Glomerular endothelial cell (primary cell): ENCODE measurements around the gene XAB2. TPM values are rescaled to one million over a fixed set of nuclear protein-coding genes. Genes with fewer than 3 reads are reported as not detected.
"Not testable (repeated sequence)": the region's sequence is repeated elsewhere in the genome, so short reads cannot be mapped to it uniquely, and the experiment has no call there.

ENCODE experiments used
- DNase-seq: peaks from one replicate; pipeline ENCODE4 v3.0.0-alpha.2; 2011; ENCODE audit warnings: low read depth, low spot score; ENCODE audit errors: extremely low read depth
- total RNA-seq: library from RNA; depleted of rRNA; stranded (reverse); fragments of >200 nt; gene quantifications from 2 replicates; pipeline ENCODE4 v1.2.3, GENCODE V29; 2015

Gene XAB2
- total RNA-seq, 1 donor from 2014 or later: 46.3 TPM

DNA sequence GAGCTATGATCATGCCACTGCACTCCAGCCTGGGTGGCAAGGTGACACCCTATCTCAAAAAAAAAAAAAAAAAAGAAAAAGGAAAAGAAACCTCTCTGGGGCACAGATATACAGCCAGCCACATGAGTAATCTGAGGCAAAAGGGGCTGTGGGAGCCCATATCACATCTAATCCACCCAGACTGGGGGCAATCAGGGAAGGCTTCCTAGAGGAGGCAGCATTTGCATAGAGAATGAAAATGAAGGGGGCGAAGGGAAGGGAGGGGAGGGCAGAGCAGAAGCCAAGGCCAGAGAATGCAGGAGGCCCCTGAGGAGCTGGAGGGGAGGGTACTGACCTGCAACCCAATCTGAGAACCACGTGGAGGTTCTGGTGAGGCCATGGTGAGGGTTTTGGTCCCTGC lies 20.8 kb upstream of the XAB2 start:
- DNase-seq: no peak

DNA sequence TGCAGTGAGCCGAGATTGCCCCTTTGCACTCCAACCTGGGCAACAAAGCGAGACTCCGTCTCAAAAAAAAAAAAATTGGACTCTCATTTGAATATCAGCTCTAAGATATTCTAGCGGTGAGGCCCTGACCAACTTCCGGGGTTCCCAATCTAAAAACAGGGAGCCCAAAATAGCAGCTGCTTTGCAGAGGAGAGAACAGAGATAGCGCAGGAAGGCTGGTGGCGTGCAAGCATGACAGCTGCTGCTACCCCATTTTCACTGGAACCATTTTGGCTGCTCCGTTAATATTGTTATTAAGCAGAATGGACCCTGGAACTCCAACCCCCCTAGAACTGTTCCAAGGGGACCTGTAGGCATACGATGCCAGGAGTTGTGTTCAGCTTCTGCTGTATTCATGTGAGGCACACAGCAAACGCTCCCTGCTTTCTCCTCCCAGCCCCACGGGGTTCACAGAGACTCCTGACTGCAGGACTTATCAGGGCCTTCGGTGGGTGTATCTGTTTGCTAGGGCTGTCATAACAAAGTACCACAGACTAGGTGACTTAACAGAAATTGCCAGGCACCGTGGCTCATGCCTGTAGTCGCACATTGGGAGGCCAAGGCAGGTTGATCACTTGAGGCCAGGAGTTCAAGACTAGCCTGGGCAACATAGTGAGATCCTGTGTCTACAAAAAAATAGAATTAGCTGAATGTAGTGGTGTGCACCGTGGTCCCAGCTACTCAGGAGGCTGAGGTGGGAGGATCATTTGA lies 19.1 kb upstream of the XAB2 start:
- no peak for DNase-seq

DNA sequence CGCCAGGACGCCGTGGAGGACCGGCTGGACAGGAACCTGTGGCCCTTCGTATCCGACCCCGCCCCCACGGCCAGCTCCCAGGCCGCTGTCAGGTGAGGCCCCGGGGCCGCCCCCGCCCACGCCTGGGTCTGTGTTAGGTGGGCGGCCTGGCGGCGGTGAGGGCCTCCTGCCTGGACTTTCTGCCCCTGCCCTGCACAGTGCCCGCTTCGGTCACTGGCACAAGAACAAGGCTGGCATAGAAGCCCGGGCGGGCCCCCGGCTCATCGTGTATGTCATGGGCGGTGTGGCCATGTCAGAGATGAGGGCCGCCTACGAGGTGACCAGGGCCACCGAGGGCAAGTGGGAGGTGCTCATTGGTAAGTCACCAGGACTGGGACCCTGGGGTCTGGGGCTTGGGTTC lies 17.8 kb upstream of the XAB2 start:
- DNase-seq: no peak

DNA sequence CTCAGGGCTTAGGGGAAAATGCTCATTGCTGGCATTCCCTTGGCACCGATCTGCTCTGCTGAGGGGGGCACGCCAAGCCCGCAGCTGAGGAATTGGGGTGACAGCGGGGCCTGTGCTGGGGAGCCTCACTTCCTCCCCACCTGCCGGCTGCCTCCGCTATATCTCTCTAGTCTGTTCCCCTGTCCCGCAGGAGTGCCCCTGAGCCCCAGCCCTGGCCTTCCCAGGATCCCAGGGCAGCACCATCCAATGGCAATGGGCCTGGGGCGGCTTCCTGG lies 17.0 kb upstream of the XAB2 start:
- no peak for DNase-seq

DNA sequence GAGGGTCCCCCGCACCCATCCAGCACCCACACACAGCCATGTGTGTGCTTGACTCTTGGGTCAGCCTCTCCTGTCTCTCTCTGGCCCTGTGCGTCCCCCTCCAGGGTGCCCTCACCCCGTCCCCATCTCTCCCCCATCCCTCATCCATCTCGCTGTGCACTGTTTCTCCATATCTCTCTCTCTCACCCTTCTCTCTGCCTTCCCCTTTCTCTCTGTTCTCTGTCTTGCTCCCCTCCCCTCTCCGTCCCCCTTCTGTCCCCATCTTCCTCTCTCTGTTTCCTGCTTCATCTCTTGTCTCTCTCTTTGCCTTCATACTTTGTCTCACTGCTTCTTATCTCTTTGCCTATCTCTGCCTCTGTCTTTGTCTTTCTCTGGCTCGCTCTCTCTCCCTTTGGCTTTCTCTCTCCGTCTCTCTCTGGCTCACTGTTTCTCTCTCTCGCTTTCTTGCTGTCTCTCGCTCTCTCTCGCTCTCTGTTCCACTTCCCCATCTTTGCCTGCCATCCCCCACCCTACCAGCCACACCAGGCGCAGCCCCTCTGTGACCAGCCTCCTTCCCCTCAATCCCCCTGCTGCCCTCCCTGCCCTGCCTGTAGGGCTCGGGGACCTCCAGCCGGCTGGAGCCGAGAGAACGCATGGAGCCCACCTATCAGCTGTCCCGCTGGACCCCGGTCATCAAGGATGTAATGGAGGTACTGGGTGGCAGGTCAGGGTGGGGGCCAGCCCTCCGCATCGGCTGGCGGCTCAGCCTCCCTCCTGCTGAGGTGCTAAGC lies 16.5 kb upstream of the XAB2 start:
- DNase-seq: no peak

DNA sequence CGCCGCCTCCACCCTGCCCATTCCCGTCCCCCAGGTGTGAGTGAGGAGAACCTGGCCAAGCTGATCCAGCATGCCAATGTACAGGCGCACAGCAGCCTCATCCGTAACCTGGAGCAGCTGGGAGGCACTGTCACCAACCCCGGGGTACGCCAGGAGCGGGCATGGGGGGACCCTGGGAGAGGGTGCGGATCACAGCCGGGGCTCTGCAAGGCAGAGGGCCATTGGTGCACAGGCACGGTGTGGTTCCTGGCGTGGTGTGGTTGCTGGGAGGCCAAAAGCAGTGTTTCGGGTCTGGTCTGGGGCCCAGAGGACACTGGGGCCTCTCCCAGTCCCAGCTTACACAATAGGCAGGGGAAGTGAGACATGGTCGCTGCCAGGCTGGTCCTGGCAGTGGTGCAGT lies 15.8 kb upstream of the XAB2 start:
- no peak for DNase-seq

DNA sequence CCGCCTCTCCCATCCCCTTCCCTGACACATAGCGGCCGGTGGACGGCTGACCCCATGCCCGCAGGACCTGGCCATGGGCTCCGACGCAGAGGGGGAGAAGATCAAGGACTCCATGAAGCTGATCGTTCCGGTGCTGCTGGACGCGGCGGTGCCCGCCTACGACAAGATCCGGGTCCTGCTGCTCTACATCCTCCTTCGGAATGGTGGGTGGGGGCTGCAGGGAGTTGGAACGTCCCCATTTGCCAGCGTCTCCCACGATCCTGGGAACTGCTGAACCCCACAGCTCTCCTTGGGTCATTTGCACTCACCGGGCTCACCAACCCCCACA lies 15.2 kb upstream of the XAB2 start:
- DNase-seq: no peak

DNA sequence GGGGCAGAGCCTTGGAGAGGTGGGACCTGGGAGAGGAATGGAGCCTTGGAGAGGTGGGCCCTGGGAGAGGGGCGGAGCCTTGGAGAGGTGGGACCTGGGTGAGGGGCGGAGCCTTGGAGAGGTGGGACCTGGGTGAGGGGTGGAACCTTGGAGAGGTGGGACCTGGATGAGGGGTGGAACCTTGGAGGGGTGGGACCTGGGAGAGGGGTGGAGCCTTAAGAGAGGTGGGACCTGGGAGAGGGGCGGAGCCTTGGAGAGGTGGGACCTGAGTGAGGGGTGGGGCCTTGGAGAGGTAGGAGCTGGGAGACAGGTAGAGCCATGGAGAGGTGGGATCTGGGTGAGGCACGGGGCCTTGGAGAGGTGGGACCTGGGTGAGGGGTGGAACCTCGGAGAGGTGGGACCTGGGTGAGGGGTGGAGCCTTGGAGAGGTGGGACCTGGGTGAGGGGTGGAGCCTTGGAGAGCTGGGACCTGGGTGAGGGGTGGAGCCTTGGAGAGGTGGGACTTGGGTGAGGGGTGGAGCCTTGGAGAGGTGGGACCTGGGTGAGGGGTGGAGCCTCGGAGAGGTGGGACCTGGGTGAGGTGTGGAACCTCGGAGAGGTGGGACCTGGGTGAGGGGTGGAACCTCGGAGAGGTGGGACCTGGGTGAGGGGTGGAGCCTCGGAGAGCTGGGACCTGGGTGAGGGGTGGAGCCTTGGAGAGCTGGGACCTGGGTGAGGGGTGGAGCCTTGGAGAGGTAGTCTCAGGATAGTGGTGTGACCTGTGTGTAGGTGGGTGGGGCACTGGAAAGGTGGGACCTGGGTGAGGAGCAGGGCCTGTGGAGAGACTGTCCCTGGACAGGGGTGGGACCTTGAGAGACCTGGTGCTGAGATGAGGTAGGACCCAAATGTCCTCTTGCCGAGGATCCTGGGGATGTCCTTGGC lies 14.5 kb upstream of the XAB2 start:
- DNase-seq: not testable (repeated sequence)

DNA sequence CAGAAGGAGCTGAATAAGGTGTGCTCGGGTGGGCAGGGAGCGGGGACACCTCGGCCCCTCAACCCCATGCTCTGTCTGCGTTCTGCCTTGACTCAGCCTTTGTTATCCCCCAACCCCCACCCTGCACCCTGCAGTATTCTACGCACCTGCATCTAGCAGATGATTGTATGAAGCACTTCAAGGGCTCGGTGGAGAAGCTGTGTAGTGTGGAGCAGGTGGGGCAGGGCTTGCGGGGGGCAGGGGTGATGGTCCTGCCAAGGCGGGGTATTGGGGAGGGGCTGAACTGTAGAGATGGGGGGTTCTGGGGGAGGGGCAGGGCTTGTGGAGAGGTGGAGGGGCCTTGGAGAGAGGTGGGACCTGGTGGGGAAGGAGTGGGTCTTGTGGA lies 13.7 kb upstream of the XAB2 start:
- no peak for DNase-seq

DNA sequence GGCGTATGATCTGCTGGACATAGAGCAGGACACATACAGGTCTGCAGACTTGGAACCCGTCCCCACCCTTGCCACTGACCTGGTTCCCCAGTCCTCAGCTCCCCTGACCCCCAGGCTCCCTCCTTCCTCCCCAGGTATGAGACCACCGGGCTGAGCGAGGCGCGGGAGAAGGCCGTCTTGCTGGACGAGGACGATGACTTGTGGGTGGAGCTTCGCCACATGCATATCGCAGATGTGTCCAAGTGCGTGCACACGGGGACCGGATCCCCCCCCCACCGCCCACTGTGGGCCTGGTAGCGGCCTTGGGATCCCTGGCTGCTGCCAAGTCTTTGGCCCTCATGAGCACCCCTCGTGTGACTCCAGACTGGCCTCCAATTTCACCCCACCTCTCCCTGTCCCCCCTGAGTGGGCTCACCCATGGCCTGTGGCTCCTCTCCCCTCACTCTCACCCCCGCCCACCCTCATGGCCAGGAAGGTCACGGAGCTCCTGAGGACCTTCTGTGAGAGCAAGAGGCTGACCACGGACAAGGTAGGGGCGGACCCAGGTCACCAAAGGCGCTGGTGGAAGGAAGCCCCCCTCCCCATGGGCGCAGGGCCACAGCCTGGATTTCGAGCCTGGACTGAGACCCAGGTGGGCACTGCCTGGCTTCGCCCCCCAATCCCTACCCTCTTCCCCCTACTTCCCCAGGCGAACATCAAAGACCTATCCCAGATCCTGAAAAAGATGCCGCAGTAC lies 13.1 kb upstream of the XAB2 start:
- DNase-seq: no peak

DNA sequence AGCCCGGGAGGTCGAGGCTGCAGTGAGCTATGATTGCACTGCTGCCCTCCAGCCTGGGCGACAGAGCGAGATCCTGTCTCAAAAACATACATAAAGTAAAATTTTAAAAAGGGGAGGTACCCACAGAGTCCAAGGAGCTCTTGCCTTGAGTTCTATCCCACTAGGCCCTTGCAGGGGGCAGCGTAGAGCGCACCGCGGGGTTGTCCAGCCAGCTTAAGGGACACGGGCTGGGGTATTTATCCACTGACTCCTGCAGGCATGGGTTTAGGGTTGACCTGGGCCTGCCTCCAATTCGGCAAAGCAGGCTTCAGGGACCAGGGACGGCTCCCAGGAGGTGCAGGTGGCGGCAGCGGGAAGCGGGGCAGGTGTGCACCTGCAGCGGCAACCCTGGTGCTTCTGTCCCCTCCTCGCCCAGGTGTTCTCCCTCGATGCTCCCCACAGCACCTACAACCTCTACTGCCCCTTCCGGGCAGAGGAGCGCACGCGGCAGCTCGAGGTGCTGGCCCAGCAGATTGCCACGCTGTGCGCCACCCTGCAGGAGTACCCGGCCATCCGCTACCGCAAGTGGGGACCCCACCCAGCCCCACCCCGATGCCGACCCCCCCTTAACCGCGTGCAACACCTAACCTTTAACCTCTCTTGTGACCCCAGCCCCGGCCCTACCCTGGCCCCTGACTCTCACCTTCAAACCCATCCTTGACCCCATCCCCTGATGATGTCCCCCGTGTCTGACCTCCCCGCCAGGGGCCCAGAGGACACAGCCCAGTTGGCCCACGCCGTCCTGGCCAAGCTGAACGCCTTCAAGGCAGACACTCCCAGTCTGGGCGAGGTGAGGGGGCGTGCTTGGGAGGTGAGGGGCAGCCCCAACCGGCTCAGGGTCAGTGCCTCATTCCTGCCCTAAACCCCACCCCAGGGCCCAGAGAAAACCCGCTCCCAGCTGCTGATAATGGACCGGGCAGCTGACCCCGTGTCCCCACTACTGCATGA lies 12.2 kb upstream of the XAB2 start:
- DNase-seq: no peak

DNA sequence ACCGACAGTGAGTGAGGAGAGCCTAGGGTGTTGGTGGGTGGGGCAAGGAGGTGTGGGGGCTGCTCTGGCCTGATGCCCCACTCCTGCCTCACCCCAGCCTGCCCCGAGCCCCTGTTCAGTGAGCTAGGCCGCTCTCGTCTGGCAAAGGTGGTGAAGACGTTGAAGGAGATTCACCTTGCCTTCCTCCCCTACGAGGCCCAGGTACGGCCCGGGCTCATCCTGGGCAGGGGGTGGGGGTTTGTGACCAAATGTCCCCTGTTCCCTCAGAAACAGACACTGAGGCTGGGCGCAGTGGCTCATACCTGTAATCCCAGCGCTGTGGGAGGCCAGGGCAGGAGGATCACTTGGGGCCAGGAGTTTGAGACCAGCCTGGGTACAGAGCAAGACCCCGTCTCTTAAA lies 11.5 kb upstream of the XAB2 start:
- no peak for DNase-seq

DNA sequence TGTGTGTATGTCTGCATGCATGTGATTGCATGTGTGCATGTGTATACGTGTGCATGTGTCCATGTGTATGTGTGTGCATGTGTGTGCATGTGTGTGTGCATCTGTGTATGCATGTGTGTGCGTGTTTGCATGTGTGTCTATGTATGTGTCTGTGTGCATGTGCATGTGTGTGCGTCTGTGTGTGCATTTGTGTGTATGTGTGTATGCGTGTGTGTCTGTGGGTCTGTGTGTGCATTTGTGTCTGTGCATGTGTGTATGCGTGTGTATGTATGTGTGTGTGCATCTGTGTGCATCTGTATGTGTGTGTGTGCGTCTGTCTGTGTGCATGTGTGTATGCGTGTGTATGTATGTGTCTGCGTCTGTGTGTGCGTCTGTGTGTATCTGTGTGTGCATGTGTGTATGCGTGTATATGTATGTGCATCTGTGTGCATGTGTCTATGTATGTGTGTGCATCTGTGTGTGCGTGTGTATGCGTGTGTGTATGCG lies 10.6 kb upstream of the XAB2 start:
- DNase-seq: no peak

DNA sequence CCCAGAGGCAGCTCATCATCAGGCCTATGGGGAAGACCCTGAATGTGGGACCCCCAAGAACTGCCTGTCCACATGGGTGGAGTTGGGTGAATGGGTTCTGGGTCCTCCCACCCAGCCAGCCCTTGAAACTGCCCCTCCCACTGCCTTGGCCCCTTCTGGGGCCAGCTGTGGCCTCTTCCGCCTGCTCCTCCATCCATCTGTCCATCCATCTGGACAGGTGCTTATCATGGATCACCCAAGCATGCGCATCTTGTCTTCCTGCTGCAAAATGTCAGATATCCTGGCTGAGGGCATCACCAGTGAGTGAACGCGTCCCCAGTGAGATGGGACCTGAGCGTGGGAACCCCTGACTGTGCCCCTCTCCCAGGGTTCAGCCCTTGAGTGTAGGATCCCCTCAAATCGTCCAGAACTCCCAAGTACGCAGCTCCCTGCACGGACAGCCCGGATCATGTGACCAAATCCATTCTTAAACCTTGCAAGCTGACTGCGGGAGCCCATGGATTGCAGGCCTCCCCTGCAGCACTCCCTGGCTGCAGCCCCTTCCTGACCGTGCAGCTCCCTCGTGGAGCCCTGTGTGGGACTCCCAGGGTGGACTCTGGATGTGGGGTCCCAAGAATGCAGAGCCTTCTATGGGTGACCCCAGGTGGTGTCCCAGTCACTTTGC lies 9.6 kb upstream of the XAB2 start:
- DNase-seq: no peak

DNA sequence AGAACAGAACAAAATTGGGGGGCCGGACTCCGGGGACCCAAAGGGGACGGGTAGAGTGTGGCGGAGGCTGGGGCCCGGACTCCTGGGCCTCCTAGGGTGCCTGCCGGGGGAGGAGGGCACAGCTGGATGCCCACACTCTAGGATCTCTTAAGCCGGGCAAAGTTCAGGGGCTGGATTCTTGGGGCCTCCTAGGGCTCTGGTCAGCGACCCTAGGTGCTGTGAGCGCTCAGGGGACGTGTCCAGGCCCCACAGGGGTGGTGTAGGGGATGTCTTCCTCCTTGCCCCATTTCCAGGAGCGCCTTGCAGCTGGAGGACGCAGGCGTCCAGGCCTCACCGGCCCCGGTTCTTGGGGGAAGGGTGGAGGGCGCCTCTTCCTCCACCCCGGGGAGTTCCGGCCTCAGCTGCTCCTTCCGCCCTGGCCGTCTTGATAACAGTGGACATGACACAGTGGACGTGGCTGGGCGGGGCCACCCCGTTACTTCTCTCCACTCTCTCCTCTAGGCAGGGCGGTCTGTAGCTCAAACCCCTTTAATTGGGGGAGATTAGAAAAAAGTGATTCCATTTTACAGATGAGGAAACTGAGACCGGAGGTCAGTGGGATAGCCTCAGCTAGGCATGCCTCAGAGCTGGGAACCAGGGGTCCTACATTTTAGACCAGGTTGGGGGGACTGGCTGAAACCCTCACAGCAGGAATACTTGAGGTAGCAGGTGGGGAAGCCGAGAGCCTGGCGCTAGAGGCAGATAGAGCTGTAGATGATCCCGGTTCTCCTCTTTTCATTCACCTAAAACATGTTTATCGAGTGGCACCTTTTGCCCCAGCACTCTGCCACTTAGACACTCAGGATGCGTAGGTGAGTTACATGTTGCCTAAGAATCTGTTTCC lies 8.3 kb upstream of the XAB2 start:
- no peak for DNase-seq

DNA sequence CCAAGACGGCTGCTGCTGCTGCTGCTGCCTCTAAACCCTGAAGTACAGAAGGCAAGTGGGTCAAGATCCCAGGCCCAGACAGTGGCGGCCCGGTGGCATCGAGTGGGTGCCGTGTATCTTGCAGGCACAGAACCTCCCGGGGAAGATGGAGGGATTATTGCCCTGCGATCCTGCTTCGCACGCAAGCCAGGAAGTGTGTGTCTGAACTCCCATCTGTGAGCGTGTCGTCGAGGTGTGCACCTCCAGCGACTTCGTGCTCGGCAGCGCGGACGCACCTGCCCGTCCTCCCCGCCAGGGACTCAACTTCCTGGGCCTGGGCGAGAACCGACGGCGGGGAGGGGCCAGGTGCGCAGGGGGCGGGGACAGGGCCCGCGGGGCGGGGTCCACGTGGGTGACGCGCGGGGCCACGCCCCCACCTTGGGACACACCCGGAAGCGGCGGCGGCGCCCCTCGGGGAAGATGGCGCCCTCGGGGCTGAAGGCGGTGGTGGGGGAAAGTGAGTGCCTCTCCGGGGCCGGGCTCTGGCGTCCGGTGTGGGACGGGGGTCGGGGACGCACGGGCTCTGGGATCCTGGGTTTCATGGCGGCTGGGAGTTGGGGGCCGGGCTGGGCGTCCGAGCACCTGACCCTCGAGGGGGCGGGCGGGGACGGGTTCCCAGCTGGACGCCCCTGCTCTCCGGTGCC lies 7.5 kb upstream of the XAB2 start, which contains the start of gene STXBP2:
TSS of gene STXBP2 (plus strand) at position 420 of the 683 bp plus-strand sequence. CDS start at position 460, 40 bp downstream.
- no peak for DNase-seq

DNA sequence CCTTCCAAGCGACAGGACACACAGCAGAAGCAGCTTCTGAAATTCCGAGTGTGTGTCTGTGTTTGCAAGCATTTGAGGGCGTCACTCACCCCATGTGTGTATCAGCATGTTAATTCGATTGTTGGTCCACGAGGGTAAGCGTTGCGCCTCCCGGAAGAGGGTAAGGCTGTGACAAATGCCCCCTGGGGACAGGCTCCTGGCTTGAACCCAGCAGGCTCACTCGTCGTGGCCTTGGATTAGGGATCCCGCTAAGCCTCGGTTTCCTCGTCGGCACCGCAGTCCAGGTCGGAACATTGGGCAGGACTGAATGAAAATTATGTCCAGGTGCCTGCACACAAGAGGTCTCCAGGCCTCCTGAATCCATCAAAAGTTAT lies 7.0 kb upstream of the XAB2 start:
- no peak for DNase-seq

DNA sequence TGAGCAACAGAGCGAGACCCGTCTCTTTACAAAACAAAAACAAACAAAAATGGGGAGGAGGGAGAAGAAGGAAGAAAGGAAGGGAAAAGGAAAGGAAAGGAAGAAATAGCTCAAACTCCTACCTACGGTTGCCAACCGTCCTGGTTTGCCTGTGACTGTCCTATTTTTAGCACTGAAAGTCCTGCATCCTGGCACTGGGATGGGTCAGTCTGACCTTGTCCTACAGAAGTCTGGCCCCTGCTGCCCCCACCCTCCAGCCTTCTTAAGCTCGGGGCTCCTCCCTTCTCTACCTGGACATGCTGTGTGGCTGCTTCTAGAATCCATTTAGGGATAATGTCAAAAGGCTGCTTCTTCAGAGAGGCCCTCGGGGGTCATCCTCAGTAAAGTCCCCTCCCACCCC lies 6.3 kb upstream of the XAB2 start:
- no peak for DNase-seq
